Parathyroid adenoma (tissue), 2 donors: Measurements from ENCODE around the gene PRPF40A.
"Not testable (repeated sequence)": the region's sequence is repeated elsewhere in the genome, so short reads cannot be mapped to it uniquely, and the experiment has no call there.

Source experiments
- H2AFZ ChIP-seq: fragments of 300-600 bp; sonication (generic); one replicate; pipeline ENCODE4 v1.7.0; 2017; ENCODE audit warnings: antibody characterized with exemption, mild to moderate bottlenecking
- H3K27ac ChIP-seq: fragments of 300-600 bp; sonication (generic); one replicate; pipeline ENCODE4 v1.7.0; 2017
- H3K27me3 ChIP-seq: fragments of 300-600 bp; sonication (generic); one replicate; pipeline ENCODE4 v1.7.0; 2017; ENCODE audit warnings: low read length; ENCODE audit not compliant: control insufficient read depth, insufficient read depth
- H3K36me3 ChIP-seq: fragments of 300-600 bp; sonication (generic); one replicate; pipeline ENCODE4 v1.7.0; 2017; ENCODE audit warnings: low read length; ENCODE audit not compliant: control insufficient read depth, insufficient read depth
- H3K4me1 ChIP-seq: fragments of 300-600 bp; sonication (generic); one replicate; pipeline ENCODE4 v1.7.0; 2017; ENCODE audit warnings: control low read depth
- H3K4me2 ChIP-seq: fragments of 300-600 bp; sonication (generic); one replicate; pipeline ENCODE4 v1.7.0; 2017; ENCODE audit warnings: low read length
- H3K4me3 ChIP-seq: fragments of 300-600 bp; sonication (generic); one replicate; pipeline ENCODE4 v1.7.0; 2017; ENCODE audit warnings: low read depth, low read length
- H3K79me2 ChIP-seq: fragments of 300-600 bp; sonication (generic); one replicate; pipeline ENCODE4 v1.7.0; 2017; ENCODE audit warnings: control low read depth
- H3K9ac ChIP-seq: fragments of 300-600 bp; sonication (generic); one replicate; pipeline ENCODE4 v1.7.0; 2017; ENCODE audit warnings: mild to moderate bottlenecking
- H3K9me3 ChIP-seq: fragments of 300-600 bp; sonication (generic); one replicate; pipeline ENCODE4 v1.7.0; 2017; ENCODE audit warnings: low read length; ENCODE audit not compliant: control insufficient read depth
- TF ChIP-seq, protein P1 (sequence below): fragments of 300-600 bp; sonication (generic); IDR thresholded peaks from one replicate; pipeline ENCODE4 v1.7.0; 2017; ENCODE audit warnings: antibody characterized with exemption, mild to moderate bottlenecking
- donor health status: primary hyperparathyroidism.

The PRPF40A gene

GRCh38 chr2:152729844-152730243, 12.6 kb upstream of the PRPF40A start:
- no peak overlapping the region for H3K4me3 ChIP-seq
- no peaks in the 10 kb centered on the region for H3K9me3 ChIP-seq
- no peaks in the 10 kb centered on the region for H3K36me3 ChIP-seq
- H3K27me3 ChIP-seq: no peaks in the 10 kb centered on the region
- no peaks in the 10 kb centered on the region for H3K4me1 ChIP-seq
- no peak overlapping the region for H3K27ac ChIP-seq
- H2AFZ ChIP-seq: no peak overlapping the region
- H3K4me2 ChIP-seq: no peak overlapping the region
- peaks cover 9% of the 10 kb centered on the region for H3K79me2 ChIP-seq
- TF ChIP-seq, protein P1, sequence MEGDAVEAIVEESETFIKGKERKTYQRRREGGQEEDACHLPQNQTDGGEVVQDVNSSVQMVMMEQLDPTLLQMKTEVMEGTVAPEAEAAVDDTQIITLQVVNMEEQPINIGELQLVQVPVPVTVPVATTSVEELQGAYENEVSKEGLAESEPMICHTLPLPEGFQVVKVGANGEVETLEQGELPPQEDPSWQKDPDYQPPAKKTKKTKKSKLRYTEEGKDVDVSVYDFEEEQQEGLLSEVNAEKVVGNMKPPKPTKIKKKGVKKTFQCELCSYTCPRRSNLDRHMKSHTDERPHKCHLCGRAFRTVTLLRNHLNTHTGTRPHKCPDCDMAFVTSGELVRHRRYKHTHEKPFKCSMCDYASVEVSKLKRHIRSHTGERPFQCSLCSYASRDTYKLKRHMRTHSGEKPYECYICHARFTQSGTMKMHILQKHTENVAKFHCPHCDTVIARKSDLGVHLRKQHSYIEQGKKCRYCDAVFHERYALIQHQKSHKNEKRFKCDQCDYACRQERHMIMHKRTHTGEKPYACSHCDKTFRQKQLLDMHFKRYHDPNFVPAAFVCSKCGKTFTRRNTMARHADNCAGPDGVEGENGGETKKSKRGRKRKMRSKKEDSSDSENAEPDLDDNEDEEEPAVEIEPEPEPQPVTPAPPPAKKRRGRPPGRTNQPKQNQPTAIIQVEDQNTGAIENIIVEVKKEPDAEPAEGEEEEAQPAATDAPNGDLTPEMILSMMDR: no peak
- no peak overlapping the region for H3K9ac ChIP-seq

DNA sequence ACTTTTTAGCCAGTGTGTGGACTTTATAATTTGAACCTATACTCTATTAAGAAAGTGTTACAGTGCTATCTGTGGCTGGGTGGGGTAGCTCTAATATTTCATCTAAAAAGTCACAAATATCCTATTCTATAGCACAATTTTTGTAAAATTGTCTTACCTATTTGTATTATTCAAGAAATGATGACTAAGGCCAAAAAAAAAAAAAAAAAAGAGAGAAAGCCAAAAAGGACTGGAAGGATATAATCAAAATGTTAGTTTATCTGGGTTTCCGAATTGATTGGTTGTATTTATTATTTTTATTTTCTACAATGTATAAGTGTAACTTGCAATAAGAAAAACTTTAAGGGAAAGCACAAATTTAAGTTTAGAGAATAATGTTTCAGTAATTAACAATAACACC, 6.7 kb upstream of the PRPF40A start:
- Histone ChIP-seq H3K4me3 (no peak overlapping the region), H3K4me2 (no peak overlapping the region), H3K9ac (no peak overlapping the region), H2AFZ (no peak overlapping the region), H3K4me1 (no peaks in the 10 kb centered on the region), H3K36me3 (no peaks in the 10 kb centered on the region), H3K27ac (no peak overlapping the region), H3K27me3 (no peaks in the 10 kb centered on the region), H3K9me3 (no peaks in the 10 kb centered on the region), H3K79me2 (peaks cover 12% of the 10 kb centered on the region)
- TF ChIP-seq, protein P1: no peak

GRCh38 chr2:152722639-152723038, 5.4 kb upstream of the PRPF40A start:
- not testable (repeated sequence) for H3K79me2 ChIP-seq, H3K4me1 ChIP-seq, H3K9me3 ChIP-seq, H2AFZ ChIP-seq, H3K9ac ChIP-seq, H3K36me3 ChIP-seq, H3K27ac ChIP-seq, H3K4me3 ChIP-seq, H3K4me2 ChIP-seq, H3K27me3 ChIP-seq

DNA sequence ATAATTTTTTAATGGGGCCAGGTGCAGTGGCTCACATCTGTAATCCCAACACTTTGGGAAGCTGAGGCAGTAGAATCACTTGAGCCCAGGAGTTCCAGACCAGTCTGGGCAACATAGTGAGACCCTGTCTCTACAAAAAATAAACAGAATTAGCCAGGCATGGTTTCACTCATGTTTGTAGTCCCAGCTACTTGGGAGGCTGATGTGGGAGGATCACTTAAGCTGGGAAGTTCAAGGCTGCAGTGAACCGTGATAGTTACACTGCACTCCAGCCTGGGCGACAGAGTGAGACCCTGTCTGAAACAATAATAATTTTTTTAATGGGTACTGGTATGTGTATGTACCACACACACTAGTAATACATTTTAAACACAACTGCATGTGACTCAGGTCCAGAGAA, 3.5 kb upstream of the PRPF40A start:
- Histone ChIP-seq H3K27me3 (no peaks in the 10 kb centered on the region), H3K4me3 (no peak overlapping the region)
- TF ChIP-seq, protein P1: no peak

GRCh38 chr2:152718909-152719645, 1.8 kb upstream of the PRPF40A start:
- H3K4me3 ChIP-seq: peak overlapping the region; percentile 100
- no peaks in the 10 kb centered on the region for H3K27me3 ChIP-seq
- H3K4me2 ChIP-seq: peak overlapping the region; percentile 87
- TF ChIP-seq, protein P1: no peak
- no peaks in the 10 kb centered on the region for H3K9me3 ChIP-seq
- peaks cover 4% of the 10 kb centered on the region for H3K4me1 ChIP-seq
- H3K27ac ChIP-seq: peak overlapping the region; percentile 98
- peak overlapping the region; percentile 98 for H2AFZ ChIP-seq
- H3K79me2 ChIP-seq: peaks cover 34% of the 10 kb centered on the region
- H3K36me3 ChIP-seq: no peaks in the 10 kb centered on the region
- peak overlapping the region; percentile 70 for H3K9ac ChIP-seq

More for the DNA sequence above, 3.5 kb upstream of the PRPF40A start:
- Histone ChIP-seq H3K27ac (no peak overlapping the region), H3K36me3 (no peaks in the 10 kb centered on the region), H3K9me3 (no peaks in the 10 kb centered on the region), H3K4me2 (no peak overlapping the region), H3K9ac (no peak overlapping the region), H3K79me2 (peaks cover 21% of the 10 kb centered on the region), H2AFZ (no peak overlapping the region), H3K4me1 (peaks cover 3% of the 10 kb centered on the region)
